Kidney (tissue), 14 donors: ENCODE measurements around the gene HEMK1. TPM values are rescaled to one million over a fixed set of nuclear protein-coding genes. Genes with fewer than 3 reads are reported as not detected.

ENCODE experiments used
- DNase-seq, 5 donors: peaks; one replicate each; pipeline ENCODE4 v3.0.0-alpha.2; 2013 to 2020
- FAIRE-seq: peaks from 2 replicates; lab custom pipeline; 2012; peaks lifted over from hg19 to GRCh38; lab: Jason Lieb, UNC
- H3K27ac ChIP-seq, 2 donors: one replicate each; pipeline ENCODE4 v1.7.0; 2013; ENCODE audit warnings: low read depth in 2 of 2, low read length in 2 of 2, inconsistent platforms in 1 of 2
- H3K27me3 ChIP-seq: one replicate; pipeline ENCODE4 v1.7.1; 2013; ENCODE audit warnings: low read length, inconsistent platforms; ENCODE audit not compliant: control insufficient read depth, insufficient read depth
- H3K36me3 ChIP-seq, 3 donors: one replicate each; pipeline versions ENCODE4 v1.7.0 to v1.7.1; 2013; ENCODE audit warnings: low read length in 3 of 3, control low read depth in 1 of 3, inconsistent platforms in 1 of 3; ENCODE audit not compliant: insufficient read depth in 3 of 3, control insufficient read depth in 2 of 3
- H3K4me1 ChIP-seq, 3 donors: one replicate each; pipeline versions ENCODE4 v1.7.0 to v1.7.1; 2013; ENCODE audit warnings: low read length in 3 of 3, inconsistent platforms in 1 of 3, low read depth in 1 of 3; ENCODE audit not compliant: control insufficient read depth in 2 of 3, insufficient read depth in 2 of 3
- H3K4me3 ChIP-seq, 3 donors: one replicate each; pipeline versions ENCODE4 v1.7.0 to v1.8.1; 2013; ENCODE audit warnings: low read length in 3 of 3, control low read depth in 1 of 3, inconsistent platforms in 1 of 3
- H3K9ac ChIP-seq, 3 donors: one replicate each; pipeline versions ENCODE4 v1.7.0 to v1.7.1; 2013; ENCODE audit warnings: low read length in 3 of 3, control low read depth in 1 of 3, inconsistent platforms in 1 of 3
- H3K9me3 ChIP-seq, 3 donors: one replicate each; pipeline versions ENCODE4 v1.7.0 to v1.7.1; 2013; ENCODE audit warnings: low read length in 3 of 3, control low read depth in 1 of 3, inconsistent platforms in 1 of 3; ENCODE audit not compliant: control insufficient read depth in 2 of 3, insufficient read depth in 1 of 3
- intact Hi-C: fragments of 100-400 bp; cut with DNase I; formaldehyde crosslinking; loops from one replicate; pipeline ENCODE4 v1.11.1; 2022
- polyA plus RNA-seq: library from polyadenylated mRNA; stranded (reverse); fragments of 350-450 nt; fragmentation: Illumina TruSeq; extraction: RNeasy Lipid Tissue Mini Kit (QIAGEN cat#74804); gene quantifications from one replicate; pipeline ENCODE4 v1.2.3, GENCODE V29; 2014; ENCODE audit warnings: low read depth, low replicate concordance; ENCODE audit not compliant: insufficient read depth
- total RNA-seq: library from RNA; stranded (reverse); fragmentation: NEBNext Ultra II Directional; extraction: Animal tissue kit (Norgen Biotek cat#: 25700); gene quantifications from one replicate; pipeline ENCODE4 v1.2.1, GENCODE V29; 2021
- TF ChIP-seq, protein P1 (sequence below): IDR thresholded peaks from 3 replicates; pipeline ENCODE4 v1.5.1; 2012; ENCODE audit warnings: mild to moderate bottlenecking, moderate library complexity, borderline replicate concordance; ENCODE audit not compliant: insufficient read depth; ENCODE audit errors: extremely low read depth
- donor health status: control.
- donor health status: control.
- donor health status: control.
- donor health status: control.
- donor health status: control.
- donor health status: DM: yes; HTN: yes; CAD: no.
- donor health status: Normal renal cell carcinoma (clear cell type).

Gene HEMK1
- total and polyA plus RNA-seq, 2 donors from 2014 or later: 25.1 to 30.3 TPM

DNA sequence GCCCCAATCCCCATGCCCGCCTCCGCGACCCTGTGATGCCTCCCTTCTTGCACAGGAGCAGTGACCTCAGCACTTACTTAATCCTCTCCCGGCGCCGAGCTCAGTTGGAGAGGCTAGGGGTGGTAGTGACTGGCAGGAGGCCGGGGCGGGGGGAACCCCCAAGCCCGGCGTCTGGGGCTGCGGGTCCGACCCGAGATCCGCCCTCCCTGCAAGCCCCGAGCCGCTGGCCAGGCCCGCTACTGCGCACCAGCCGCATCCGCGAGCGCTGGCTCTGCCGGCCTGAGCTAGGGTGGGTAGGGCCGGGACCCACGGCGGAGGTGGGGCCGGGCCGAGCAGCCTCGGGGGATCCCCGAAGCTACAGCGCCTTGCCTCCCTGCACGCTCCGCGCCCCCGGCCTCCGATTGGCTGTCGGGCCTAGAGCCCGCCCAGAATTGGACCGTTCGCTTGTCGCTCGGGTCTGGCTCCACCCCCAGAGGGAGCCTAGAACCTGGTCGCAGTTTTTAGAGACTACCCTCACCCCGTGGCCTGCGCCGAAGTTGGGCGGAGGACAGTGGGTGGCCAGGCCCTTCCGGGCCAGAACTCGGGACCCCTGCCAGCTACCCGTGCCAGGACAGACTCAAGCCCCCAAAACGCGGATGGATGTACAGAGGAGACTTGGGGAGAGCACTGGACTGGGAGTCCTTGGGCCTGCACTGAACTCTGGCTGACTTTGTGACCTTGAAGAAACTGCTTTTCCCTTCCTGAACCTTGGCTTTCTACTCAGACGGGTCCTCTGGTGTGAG lies 1.7 kb upstream of the HEMK1 start, which contains the start of gene C3orf18:
C3orf18 (minus strand) TSS at position 362 of the 782 bp plus-strand sequence. CDS start 2,048 bp downstream, outside the sequence.
- TF ChIP-seq, protein P1, sequence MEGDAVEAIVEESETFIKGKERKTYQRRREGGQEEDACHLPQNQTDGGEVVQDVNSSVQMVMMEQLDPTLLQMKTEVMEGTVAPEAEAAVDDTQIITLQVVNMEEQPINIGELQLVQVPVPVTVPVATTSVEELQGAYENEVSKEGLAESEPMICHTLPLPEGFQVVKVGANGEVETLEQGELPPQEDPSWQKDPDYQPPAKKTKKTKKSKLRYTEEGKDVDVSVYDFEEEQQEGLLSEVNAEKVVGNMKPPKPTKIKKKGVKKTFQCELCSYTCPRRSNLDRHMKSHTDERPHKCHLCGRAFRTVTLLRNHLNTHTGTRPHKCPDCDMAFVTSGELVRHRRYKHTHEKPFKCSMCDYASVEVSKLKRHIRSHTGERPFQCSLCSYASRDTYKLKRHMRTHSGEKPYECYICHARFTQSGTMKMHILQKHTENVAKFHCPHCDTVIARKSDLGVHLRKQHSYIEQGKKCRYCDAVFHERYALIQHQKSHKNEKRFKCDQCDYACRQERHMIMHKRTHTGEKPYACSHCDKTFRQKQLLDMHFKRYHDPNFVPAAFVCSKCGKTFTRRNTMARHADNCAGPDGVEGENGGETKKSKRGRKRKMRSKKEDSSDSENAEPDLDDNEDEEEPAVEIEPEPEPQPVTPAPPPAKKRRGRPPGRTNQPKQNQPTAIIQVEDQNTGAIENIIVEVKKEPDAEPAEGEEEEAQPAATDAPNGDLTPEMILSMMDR: no peak
- Histone ChIP-seq H3K36me3 (no peaks in the 10 kb centered on the region), H3K27me3 (no peaks in the 10 kb centered on the region), H3K4me3 (peak within 1 kb of the TSS; percentile 61 to 98 (median 97)), H3K9me3 (no peaks in the 10 kb centered on the region), H3K9ac (peak within 1 kb of the TSS in 2 of 3 donors; percentile 26 to 81), H3K4me1 (peaks cover 0 to 21% (median 16%) of the 10 kb centered on the region in 3 donors), H3K27ac (peak within 1 kb of the TSS in 1 of 2 donors; percentile 6)
- intact Hi-C loops: no loop called here
- DNase-seq: peak; percentile 87 to 97 (median 92)
- FAIRE-seq: no peak

DNA sequence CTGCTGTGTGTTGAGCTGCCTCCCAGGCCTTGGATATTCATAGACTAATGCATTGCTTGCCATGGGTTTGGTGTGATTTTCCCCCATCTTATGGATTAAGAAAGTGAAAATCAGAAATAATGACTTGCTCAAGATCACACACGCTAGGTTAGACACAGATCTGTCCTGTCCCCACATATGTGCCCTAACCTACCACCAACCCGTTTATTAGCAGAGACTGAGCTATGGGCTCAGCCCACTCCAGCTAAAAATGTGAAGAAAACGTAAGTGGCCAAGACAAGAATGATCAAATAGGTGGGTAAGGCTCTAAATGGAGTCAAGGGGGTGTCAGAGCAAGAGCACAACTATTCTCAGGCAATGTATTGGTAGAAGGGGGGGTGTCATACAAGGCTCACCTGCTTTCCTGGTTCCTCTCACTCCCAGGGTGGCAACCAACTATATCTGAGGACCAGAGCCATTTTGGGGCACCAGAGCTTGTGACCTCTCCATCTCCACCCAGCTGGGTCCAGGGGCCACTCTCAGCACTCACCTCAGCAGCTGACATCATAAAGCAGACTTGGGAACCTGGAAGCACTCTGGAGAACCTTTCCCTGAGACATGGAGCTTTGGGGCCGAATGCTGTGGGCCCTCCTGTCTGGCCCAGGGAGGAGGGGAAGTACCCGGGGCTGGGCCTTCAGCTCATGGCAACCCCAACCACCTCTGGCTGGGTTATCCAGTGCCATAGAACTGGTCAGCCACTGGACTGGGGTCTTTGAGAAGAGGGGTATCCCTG lies 1.4 kb downstream of the HEMK1 start:
- Histone ChIP-seq H3K4me3 (peak overlapping the region in 1 of 3 donors; percentile 98), H3K27ac (peak overlapping the region; percentile 19 to 87), H3K9ac (peak overlapping the region in 1 of 3 donors; percentile 98), H3K4me1 (peaks cover 0 to 32% (median 30%) of the 10 kb centered on the region in 3 donors), H3K27me3 (no peaks in the 10 kb centered on the region), H3K9me3 (no peaks in the 10 kb centered on the region), H3K36me3 (no peaks in the 10 kb centered on the region)
- DNase-seq: no peak
- TF ChIP-seq, protein P1: no peak
- no peak for FAIRE-seq
- intact Hi-C loops: loop anchor here (5.0 kb wide), 1 partner anchor 42 kb away; the partner anchor contains the start of gene CISH

DNA sequence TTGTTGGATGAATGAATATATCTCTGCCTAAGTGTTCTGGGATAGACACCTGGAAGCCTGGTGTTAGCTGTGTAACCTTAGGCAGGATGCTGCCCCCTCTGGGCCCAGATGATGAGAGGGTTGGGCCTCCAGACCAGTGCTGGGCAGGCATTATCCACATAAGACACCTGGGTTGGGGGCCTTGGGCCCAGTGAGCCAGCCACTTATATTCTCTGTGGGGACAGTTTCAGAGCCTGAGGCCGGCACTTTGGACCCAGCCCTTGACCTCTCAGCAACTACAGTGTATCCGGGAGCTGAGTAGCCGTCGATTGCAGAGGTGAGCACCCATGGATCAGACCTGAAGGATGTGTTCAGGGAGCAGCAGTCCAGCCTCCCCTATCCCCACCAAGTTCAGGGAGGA lies 2.2 kb downstream of the HEMK1 start:
- DNase-seq: no peak
- H3K4me3 ChIP-seq: no peak overlapping the region
- no peaks in the 10 kb centered on the region for H3K9me3 ChIP-seq
- H3K27ac ChIP-seq: no peak overlapping the region
- no peak for FAIRE-seq
- H3K4me1 ChIP-seq: peaks cover 0 to 32% (median 30%) of the 10 kb centered on the region in 3 donors
- TF ChIP-seq, protein P1: no peak
- intact Hi-C loops: loop anchor here (5.0 kb wide), 1 partner anchor 41 kb away; the partner anchor contains the start of gene CISH
- H3K9ac ChIP-seq: no peak overlapping the region
- no peaks in the 10 kb centered on the region for H3K27me3 ChIP-seq
- H3K36me3 ChIP-seq: no peaks in the 10 kb centered on the region
